CD14-positive monocyte (primary cell): Measurements from ENCODE around the gene FAF1. TPM values are rescaled to one million over a fixed set of nuclear protein-coding genes. Genes with fewer than 3 reads are reported as not detected.

Experiments used
- DNase-seq, 3 donors: peaks; one replicate each; pipeline ENCODE4 v3.0.0-alpha.2; 2011 to 2022
- H2AFZ ChIP-seq: 2 replicates; pipeline ENCODE4 v1.6.0; 2012; ENCODE audit warnings: mild to moderate bottlenecking, low read depth, low read length, inconsistent platforms; ENCODE audit not compliant: insufficient read depth, poor library complexity, severe bottlenecking
- H3K27ac ChIP-seq, 2 donors: 1 replicate in 1 of 2; 2 replicates in 1 of 2; pipeline ENCODE4 v1.5.1; 2012 to 2013; ENCODE audit warnings: low read length in 2 of 2, control low read depth in 1 of 2, inconsistent platforms in 1 of 2, low read depth in 1 of 2, mild to moderate bottlenecking in 1 of 2
- H3K27me3 ChIP-seq, 2 donors: one replicate each; pipeline versions ENCODE4 v1.6.0 to v1.6.1; 2011 to 2013; ENCODE audit warnings: low read length in 2 of 2; ENCODE audit not compliant: control insufficient read depth in 2 of 2, insufficient read depth in 2 of 2
- H3K36me3 ChIP-seq, 2 donors: replicated peaks in 1 of 2; 1 replicate in 1 of 2; 2 replicates in 1 of 2; pipeline versions ENCODE4 v1.5.1 to v1.6.1; 2012 to 2013; ENCODE audit warnings: low read length in 2 of 2, control low read depth in 1 of 2, inconsistent platforms in 1 of 2, mild to moderate bottlenecking in 1 of 2; ENCODE audit not compliant: insufficient read depth in 2 of 2, control insufficient read depth in 1 of 2
- H3K4me1 ChIP-seq, 2 donors: 1 replicate in 1 of 2; 2 replicates in 1 of 2; pipeline versions ENCODE4 v1.5.1 to v1.6.1; 2012 to 2013; ENCODE audit warnings: low read length in 2 of 2, control low read depth in 1 of 2, inconsistent platforms in 1 of 2, mild to moderate bottlenecking in 1 of 2, moderate library complexity in 1 of 2; ENCODE audit not compliant: insufficient read depth in 2 of 2, control insufficient read depth in 1 of 2
- H3K4me2 ChIP-seq: replicated peaks from 2 replicates; pipeline ENCODE3; 2012; ENCODE audit warnings: low read length, moderate library complexity, mild to moderate bottlenecking; ENCODE audit not compliant: poor library complexity, severe bottlenecking; ENCODE audit errors: extremely low read depth
- H3K4me3 ChIP-seq, 3 experiments: fragments of 200-600 bp in 1 of 3; sonication (generic) in 1 of 3; replicated peaks in 1 of 3; 1 replicate in 2 of 3; 2 replicates in 1 of 3; pipeline ENCODE4 v1.5.1; 2011 to 2013; ENCODE audit warnings: low read length in 3 of 3, mild to moderate bottlenecking in 3 of 3, control low read depth in 2 of 3, low read depth in 2 of 3, inconsistent platforms in 1 of 3, moderate library complexity in 1 of 3
- H3K79me2 ChIP-seq: 2 replicates; pipeline ENCODE4 v1.6.0; 2012; ENCODE audit warnings: mild to moderate bottlenecking, control low read depth, inconsistent platforms, low read length, moderate library complexity; ENCODE audit not compliant: insufficient read depth
- H3K9ac ChIP-seq: 2 replicates; pipeline ENCODE4 v1.6.0; 2017; ENCODE audit warnings: low read length, mild to moderate bottlenecking; ENCODE audit not compliant: insufficient read depth, poor library complexity, severe bottlenecking
- H3K9me3 ChIP-seq, 2 donors: replicated peaks in 1 of 2; 1 replicate in 1 of 2; 2 replicates in 1 of 2; pipeline versions ENCODE4 v1.5.1 to v1.6.1; 2012 to 2013; ENCODE audit warnings: low read length in 2 of 2, control low read depth in 1 of 2; ENCODE audit not compliant: control insufficient read depth in 1 of 2, insufficient read depth in 1 of 2
- H4K20me1 ChIP-seq: 2 replicates; pipeline ENCODE4 v1.6.0; 2012; ENCODE audit warnings: mild to moderate bottlenecking, low read length, control low read depth, moderate library complexity; ENCODE audit not compliant: insufficient read depth
- H3K27ac Mint-ChIP-seq, 7 donors: one replicate each; pipeline ENCODE4 v1.8.0; 2020; ENCODE audit warnings: mild to moderate bottlenecking in 7 of 7, mixed read lengths in 7 of 7, moderate library complexity in 6 of 7, inconsistent platforms in 2 of 7
- H3K27me3 Mint-ChIP-seq, 3 donors: one replicate each; pipeline ENCODE4 v1.8.0; 2021 to 2022; ENCODE audit warnings: low read depth in 3 of 3, mild to moderate bottlenecking in 3 of 3, mixed read lengths in 3 of 3, moderate library complexity in 3 of 3, inconsistent platforms in 1 of 3
- H3K36me3 Mint-ChIP-seq, 2 donors: one replicate each; pipeline ENCODE4 v1.8.0; 2020; ENCODE audit warnings: mixed read lengths in 2 of 2, inconsistent platforms in 1 of 2, mild to moderate bottlenecking in 1 of 2
- H3K4me1 Mint-ChIP-seq: one replicate; pipeline ENCODE4 v1.8.0; 2020; ENCODE audit warnings: mild to moderate bottlenecking, mixed read lengths
- H3K4me3 Mint-ChIP-seq, 2 donors: one replicate each; pipeline ENCODE4 v1.8.0; 2020; ENCODE audit warnings: mild to moderate bottlenecking in 2 of 2, mixed read lengths in 2 of 2, moderate library complexity in 1 of 2
- H3K9me3 Mint-ChIP-seq, 7 donors: one replicate each; pipeline ENCODE4 v1.8.0; 2020 to 2022; ENCODE audit warnings: mixed read lengths in 7 of 7, mild to moderate bottlenecking in 6 of 7, moderate library complexity in 6 of 7, inconsistent platforms in 2 of 7
- CTCF ChIP-seq: fragments of 200-600 bp; IDR thresholded peaks from one replicate; pipeline ENCODE4 v1.8.0; 2022; ENCODE audit warnings: antibody characterized with exemption, mild to moderate bottlenecking
- WGBS: methylation state at CpG from one replicate; pipeline ENCODE4 v1.1.5; 2013; ENCODE audit warnings: missing lambda C conversion rate; ENCODE audit not compliant: insufficient coverage; 5-methylcytosine and 5-hydroxymethylcytosine counted together
- intact Hi-C, 2 donors: fragments of 100-400 bp; cut with micrococcal nuclease; formaldehyde crosslinking; loops; one replicate each; pipeline versions ENCODE4 v1.15.0 to v1.15.1; 2023
- polyA plus RNA-seq, 3 donors: library from polyadenylated mRNA; depleted of rRNA in 1 of 3; unstranded in 2 of 3; stranded (reverse) in 1 of 3; fragments of 300-500 nt in 2 of 3; fragments of >200 nt in 1 of 3; fragmentation: Illumina TruSeq in 2 of 3; gene quantifications; 1 replicate in 2 of 3; 2 replicates in 1 of 3; pipeline ENCODE4 v1.2.3, GENCODE V29; 2012 to 2021

The FAF1 gene
- polyA plus RNA-seq, 3 donors, result 11.4 to 29.6 (median 16.9) TPM

- WGBS, result no CpG with 5 or more reads among the region's 2 CpGs
- intact Hi-C loops, result loop anchor here in 1 of 2 donors (5.0 kb wide), 1 partner anchor 335 kb away; no protein-coding TSS in a partner anchor
Observed at GRCh38 chr1:50702395-50702794, 257.7 kb downstream of the FAF1 start.

DNA sequence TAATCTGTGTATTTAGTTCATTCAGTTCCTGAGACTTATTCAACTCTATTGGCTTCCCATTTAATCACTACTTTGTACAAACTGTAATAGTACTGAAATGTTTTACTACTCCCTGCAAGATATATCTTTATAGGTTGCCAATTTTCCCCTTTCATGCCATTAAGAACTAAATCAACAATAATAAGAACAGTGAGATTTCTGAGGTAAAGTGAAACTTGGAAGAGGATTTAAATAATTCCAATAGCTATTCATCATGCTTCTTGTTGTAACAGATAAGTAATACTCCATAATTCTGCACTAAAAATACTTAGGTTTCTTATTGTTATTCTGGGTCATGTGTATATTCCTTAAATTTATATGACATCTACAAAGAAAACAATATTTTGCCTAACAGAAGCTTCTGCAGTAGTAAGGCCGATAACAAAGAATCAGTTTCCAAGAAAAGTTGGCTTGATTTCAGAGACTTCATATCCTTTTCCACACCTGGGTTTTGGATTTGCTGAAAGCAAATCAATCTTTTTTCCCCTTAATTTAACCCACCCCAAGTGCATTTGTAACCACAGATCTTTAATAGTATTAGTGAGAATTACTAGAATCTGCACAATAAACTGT lies 258.3 kb downstream of the FAF1 start:
- H3K27me3 ChIP-seq, result no peaks in the 10 kb centered on the region
- intact Hi-C loops, result loop anchor here in 1 of 2 donors (5.0 kb wide), 1 partner anchor 335 kb away; no protein-coding TSS in a partner anchor
- no peaks in the 10 kb centered on the region for H3K4me1 Mint-ChIP-seq
- peaks cover 8 to 14% of the 10 kb centered on the region in 2 donors for H3K36me3 Mint-ChIP-seq
- no peak for TF ChIP-seq CTCF
- H3K79me2 ChIP-seq, result no peaks in the 10 kb centered on the region
- DNase-seq, result no peak
- H3K9me3 ChIP-seq, result no peaks in the 10 kb centered on the region
- H2AFZ ChIP-seq, result no peak overlapping the region
- H3K9ac ChIP-seq, result no peak overlapping the region
- no peaks in the 10 kb centered on the region for H4K20me1 ChIP-seq
- H3K27ac Mint-ChIP-seq, result no peak overlapping the region
- H3K4me2 ChIP-seq, result no peak overlapping the region
- no peak overlapping the region for H3K4me3 Mint-ChIP-seq
- no peaks in the 10 kb centered on the region for H3K27me3 Mint-ChIP-seq
- no peak overlapping the region for H3K4me3 ChIP-seq
- no peaks in the 10 kb centered on the region for H3K36me3 ChIP-seq
- no peak overlapping the region for H3K27ac ChIP-seq
- no peaks in the 10 kb centered on the region for H3K4me1 ChIP-seq
- no peaks in the 10 kb centered on the region for H3K9me3 Mint-ChIP-seq
- 100% methylated on average over 1 of the region's 1 CpG for WGBS

More at GRCh38 chr1:50702395-50702794, 257.7 kb downstream of the FAF1 start:
- peaks cover 8 to 14% of the 10 kb centered on the region in 2 donors for H3K36me3 Mint-ChIP-seq
- no peak overlapping the region for H3K4me3 Mint-ChIP-seq
- H3K4me1 Mint-ChIP-seq, result no peaks in the 10 kb centered on the region
- Histone ChIP-seq H3K9ac (no peak overlapping the region), H3K4me1 (no peaks in the 10 kb centered on the region), H3K27ac (no peak overlapping the region), H3K9me3 (no peaks in the 10 kb centered on the region), H4K20me1 (no peaks in the 10 kb centered on the region), H3K4me3 (no peak overlapping the region), H3K79me2 (no peaks in the 10 kb centered on the region), H2AFZ (no peak overlapping the region), H3K36me3 (no peaks in the 10 kb centered on the region), H3K27me3 (no peaks in the 10 kb centered on the region), H3K4me2 (no peak overlapping the region)
- H3K27ac Mint-ChIP-seq, result no peak overlapping the region
- no peaks in the 10 kb centered on the region for H3K27me3 Mint-ChIP-seq
- no peaks in the 10 kb centered on the region for H3K9me3 Mint-ChIP-seq
- no peak for TF ChIP-seq CTCF
- no peak for DNase-seq
